ENCODE measurements around the gene OCIAD2. TPM values are rescaled to one million over a fixed set of nuclear protein-coding genes. Genes with fewer than 3 reads are reported as not detected.

Gene OCIAD2
- total and polyA plus RNA-seq, 2 of the 8 experiments (the other 6 are each of a cell fraction or from before 2014, with no cell fraction given): 105 to 122 TPM

GRCh38 chr4:48944252-48944651 is 37.7 kb upstream of the OCIAD2 start:
- Histone ChIP-seq H3K18ac (ENCODE audit: extremely low read depth, low read length) (no peak overlapping the region), H3K4ac (replicated peaks; ENCODE audit: insufficient read length, low read depth, low read length) (no peak overlapping the region), H3K14ac (ENCODE audit: insufficient read length) (no peak overlapping the region), H2BK12ac (ENCODE audit: low read depth, low read length) (no peak overlapping the region), H3K9me3 (ENCODE audit: insufficient read depth in 2 of 2, low read depth in 1 of 2, low read length in 1 of 2) (no peaks in the 10 kb centered on the region), H3K9ac (replicated peaks in 1 of 4; ENCODE audit: extremely low read depth in 1 of 4, low read depth in 3 of 4, low read length in 3 of 4) (no peak overlapping the region), H3K27me3 (replicated peaks in 1 of 4; ENCODE audit: control insufficient read depth in 3 of 4, extremely low read depth in 1 of 4, insufficient read depth in 3 of 4, low read length in 3 of 4) (no peaks in the 10 kb centered on the region; a peak in 2 of 7 replicates), H2AK5ac (ENCODE audit: low read depth, low read length) (no peak overlapping the region; the same call in 1 of the 2 replicates), H2BK15ac (ENCODE audit: low read length) (no peak overlapping the region), H2BK20ac (ENCODE audit: low read length) (no peak overlapping the region), H4K5ac (ENCODE audit: insufficient read length, low read depth, low read length) (no peak overlapping the region), H2BK5ac (ENCODE audit: low read depth, low read length) (no peak overlapping the region), H4K8ac (ENCODE audit: extremely low read depth, insufficient read depth, low read length) (no peak overlapping the region), H3K79me2 (ENCODE audit: control insufficient read depth in 1 of 2, insufficient read depth in 2 of 2, low read length in 2 of 2) (no peaks in the 10 kb centered on the region), H4K91ac (replicated peaks; ENCODE audit: insufficient read length, low read length) (no peak overlapping the region), H2BK120ac (replicated peaks; ENCODE audit: low read depth, low read length) (no peak overlapping the region), H3K56ac (replicated peaks; ENCODE audit: insufficient read length, low read depth, low read length) (no peak overlapping the region), H2AFZ (ENCODE audit: low read length) (no peak overlapping the region), H4K20me1 (replicated peaks in 1 of 2; ENCODE audit: control insufficient read depth in 1 of 2, insufficient read depth in 2 of 2, low read length in 2 of 2) (no peaks in the 10 kb centered on the region), H3K23me2 (ENCODE audit: low read depth, low read length) (no peaks in the 10 kb centered on the region), H3K27ac (ENCODE audit: low read depth, low read length) (no peak overlapping the region), H3K36me3 (ENCODE audit: control insufficient read depth in 2 of 4, insufficient read depth in 4 of 4, low read length in 3 of 4) (no peaks in the 10 kb centered on the region), H3K79me1 (ENCODE audit: low read depth, low read length) (no peaks in the 10 kb centered on the region), H3K4me1 (replicated peaks in 1 of 4; ENCODE audit: control insufficient read depth in 3 of 4, insufficient read depth in 4 of 4, low read length in 3 of 4) (peaks cover 0 to 5% (median 2%) of the 10 kb centered on the region in 4 experiments; a peak in 3 of 7 replicates), H3K23ac (ENCODE audit: insufficient read length) (no peak overlapping the region), H3K4me2 (ENCODE audit: insufficient read depth in 1 of 2, low read depth in 2 of 2, low read length in 2 of 2) (no peak overlapping the region), H3K4me3 (ENCODE audit: extremely low read depth in 1 of 4, insufficient read depth in 2 of 4, low read depth in 3 of 4, low read length in 4 of 4) (no peak overlapping the region)
- CTCF ChIA-PET (ENCODE audit: partially characterized antibody): interaction anchor here (0.6 to 5.5 kb wide), 26 partner anchors 10 to 869 kb away, joined by 3 to 101 read pairs (median 4); partner anchors contain the start of gene OCIAD2
- DNase-seq (ENCODE audit: low read depth in 1 of 2, low spot score in 2 of 2) (no peak), FAIRE-seq (no peak)
- POLR2A ChIA-PET (ENCODE audit: partially characterized antibody): interaction anchor here (1.5 kb wide), 1 partner anchor 10 kb away, joined by 5 read pairs; no protein-coding TSS in a partner anchor
- WGBS, 2 experiments (ENCODE audit: extremely low coverage in 1 of 2, insufficient coverage in 1 of 2, insufficient read length in 1 of 2, insufficient replicate concordance in 2 of 2, low coverage in 1 of 2, low lambda C conversion rate in 2 of 2, missing lambda C conversion rate in 1 of 2): 92% methylated on average over 8 of the region's 8 CpGs; no CpG with 5 or more reads in 1 of the 2 experiments
- TF ChIP-seq JUND (IDR thresholded peaks at IDR 0.05; ENCODE audit: low read length) (no peak), TBP (IDR thresholded peaks at IDR 0.05; ENCODE audit: low read depth, low read length) (no peak), BCL11A (IDR thresholded peaks at IDR 0.05; ENCODE audit: low read depth in 2 of 2, low read length in 2 of 2) (no peak), ZNF274 (IDR thresholded peaks at IDR 0.05; ENCODE audit: borderline replicate concordance, extremely low read depth, low read length) (no peak), RAD21 (IDR thresholded peaks at IDR 0.05 in 1 of 2, conservative IDR thresholded peaks at IDR 0.05 in 1 of 2; ENCODE audit: low read depth in 2 of 2, low read length in 2 of 2) (no peak), EP300 (IDR thresholded peaks at IDR 0.05; ENCODE audit: borderline replicate concordance in 1 of 2, low read depth in 2 of 2, low read length in 2 of 2) (no peak), ASH2L (IDR thresholded peaks at IDR 0.05; ENCODE audit: low read length) (no peak), BRCA1 (IDR thresholded peaks at IDR 0.05; ENCODE audit: low read depth, low read length) (no peak), RFX5 (IDR thresholded peaks at IDR 0.05; ENCODE audit: borderline replicate concordance, low read depth, low read length) (no peak), SRF (IDR thresholded peaks at IDR 0.05; ENCODE audit: low read depth, low read length) (no peak), CEBPB (IDR thresholded peaks at IDR 0.05; ENCODE audit: low read depth, low read length) (no peak)
- TF ChIP-seq, protein P1, sequence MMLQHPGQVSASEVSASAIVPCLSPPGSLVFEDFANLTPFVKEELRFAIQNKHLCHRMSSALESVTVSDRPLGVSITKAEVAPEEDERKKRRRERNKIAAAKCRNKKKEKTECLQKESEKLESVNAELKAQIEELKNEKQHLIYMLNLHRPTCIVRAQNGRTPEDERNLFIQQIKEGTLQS (IDR thresholded peaks at IDR 0.05; ENCODE audit: insufficient read depth, low read depth, low read length): no peak
